ENCODE measurements around the gene TSHZ1. TPM values are rescaled to one million over a fixed set of nuclear protein-coding genes. Genes with fewer than 3 reads are reported as not detected.

Gene TSHZ1
- total RNA-seq, 1 experiment from 2014 or later = 5.7 TPM

- Histone ChIP-seq H3K27me3 (ENCODE audit: low read length) (peaks cover 4% of the 10 kb centered on the region; the same call in 1 of the 2 replicates), H3K4me1 (ENCODE audit: low read length) (peaks cover 14% of the 10 kb centered on the region), H3K79me2 (ENCODE audit: low read length) (no peaks in the 10 kb centered on the region), H3K27ac (ENCODE audit: low read length) (no peak overlapping the region), H3K4me2 (ENCODE audit: low read depth, low read length, poor library complexity, severe bottlenecking) (no peak overlapping the region), H3K9ac (ENCODE audit: low read length) (no peak overlapping the region), H4K20me1 (ENCODE audit: insufficient read depth, low read depth, low read length) (peaks cover 31% of the 10 kb centered on the region), H3K9me2 (replicated peaks; ENCODE audit: insufficient read depth, low read length) (no peaks in the 10 kb centered on the region), H3K36me3 (ENCODE audit: insufficient read depth, low read length) (no peaks in the 10 kb centered on the region), H3K4me3 (ENCODE audit: low read length) (no peak overlapping the region), H2AFZ (ENCODE audit: low read length) (no peak overlapping the region), H3K9me3 (ENCODE audit: low read length) (no peaks in the 10 kb centered on the region)
- no peak for DNase-seq
Measured at GRCh38 chr18:75203416-75204268, 7.0 kb upstream of the TSHZ1 start.

GRCh38 chr18:75204269-75204731 lies 6.3 kb upstream of the TSHZ1 start:
- Histone ChIP-seq H3K79me2 (ENCODE audit: low read length) (no peaks in the 10 kb centered on the region), H4K20me1 (ENCODE audit: insufficient read depth, low read depth, low read length) (peaks cover 31% of the 10 kb centered on the region)

GRCh38 chr18:75204732-75205513 lies 5.7 kb upstream of the TSHZ1 start:
- Histone ChIP-seq H3K4me3 (ENCODE audit: low read length) (no peak overlapping the region), H4K20me1 (ENCODE audit: insufficient read depth, low read depth, low read length) (peaks cover 27% of the 10 kb centered on the region), H2AFZ (ENCODE audit: low read length) (no peak overlapping the region)

More at GRCh38 chr18:75204269-75204731, 6.3 kb upstream of the TSHZ1 start:
- Histone ChIP-seq H3K27ac (ENCODE audit: low read length) (no peak overlapping the region), H3K27me3 (ENCODE audit: low read length) (peaks cover 4% of the 10 kb centered on the region; the same call in 1 of the 2 replicates), H2AFZ (ENCODE audit: low read length) (no peak overlapping the region), H3K4me3 (ENCODE audit: low read length) (no peak overlapping the region), H3K4me1 (ENCODE audit: low read length) (peaks cover 14% of the 10 kb centered on the region), H3K4me2 (ENCODE audit: low read depth, low read length, poor library complexity, severe bottlenecking) (no peak overlapping the region), H3K9me3 (ENCODE audit: low read length) (no peaks in the 10 kb centered on the region), H3K9ac (ENCODE audit: low read length) (no peak overlapping the region), H3K36me3 (ENCODE audit: insufficient read depth, low read length) (no peaks in the 10 kb centered on the region), H3K9me2 (replicated peaks; ENCODE audit: insufficient read depth, low read length) (no peaks in the 10 kb centered on the region)
- DNase-seq = no peak

GRCh38 chr18:75205514-75206132 lies 5.0 kb upstream of the TSHZ1 start:
- Histone ChIP-seq H3K27me3 (ENCODE audit: low read length) (peaks cover 4% of the 10 kb centered on the region; the same call in 1 of the 2 replicates), H4K20me1 (ENCODE audit: insufficient read depth, low read depth, low read length) (peaks cover 27% of the 10 kb centered on the region), H3K4me1 (ENCODE audit: low read length) (peaks cover 22% of the 10 kb centered on the region), H3K36me3 (ENCODE audit: insufficient read depth, low read length) (no peaks in the 10 kb centered on the region), H3K9me3 (ENCODE audit: low read length) (no peaks in the 10 kb centered on the region), H3K27ac (ENCODE audit: low read length) (no peak overlapping the region), H2AFZ (ENCODE audit: low read length) (no peak overlapping the region), H3K9ac (ENCODE audit: low read length) (no peak overlapping the region), H3K9me2 (replicated peaks; ENCODE audit: insufficient read depth, low read length) (no peaks in the 10 kb centered on the region), H3K4me3 (ENCODE audit: low read length) (no peak overlapping the region), H3K4me2 (ENCODE audit: low read depth, low read length, poor library complexity, severe bottlenecking) (no peak overlapping the region), H3K79me2 (ENCODE audit: low read length) (no peaks in the 10 kb centered on the region)
- DNase-seq = no peak

More at GRCh38 chr18:75204732-75205513, 5.7 kb upstream of the TSHZ1 start:
- no peaks in the 10 kb centered on the region for H3K79me2 ChIP-seq (ENCODE audit: low read length)
- H3K9me3 ChIP-seq (ENCODE audit: low read length) = no peaks in the 10 kb centered on the region
- H3K9ac ChIP-seq (ENCODE audit: low read length) = no peak overlapping the region
- H3K36me3 ChIP-seq (ENCODE audit: insufficient read depth, low read length) = no peaks in the 10 kb centered on the region
- no peak overlapping the region for H3K4me2 ChIP-seq (ENCODE audit: low read depth, low read length, poor library complexity, severe bottlenecking)
- H3K27ac ChIP-seq (ENCODE audit: low read length) = no peak overlapping the region
- no peaks in the 10 kb centered on the region for H3K9me2 ChIP-seq (replicated peaks; ENCODE audit: insufficient read depth, low read length)
- H3K4me1 ChIP-seq (ENCODE audit: low read length) = peaks cover 17% of the 10 kb centered on the region
- no peak for DNase-seq
- peaks cover 4% of the 10 kb centered on the region; the same call in 1 of the 2 replicates for H3K27me3 ChIP-seq (ENCODE audit: low read length)

DNA sequence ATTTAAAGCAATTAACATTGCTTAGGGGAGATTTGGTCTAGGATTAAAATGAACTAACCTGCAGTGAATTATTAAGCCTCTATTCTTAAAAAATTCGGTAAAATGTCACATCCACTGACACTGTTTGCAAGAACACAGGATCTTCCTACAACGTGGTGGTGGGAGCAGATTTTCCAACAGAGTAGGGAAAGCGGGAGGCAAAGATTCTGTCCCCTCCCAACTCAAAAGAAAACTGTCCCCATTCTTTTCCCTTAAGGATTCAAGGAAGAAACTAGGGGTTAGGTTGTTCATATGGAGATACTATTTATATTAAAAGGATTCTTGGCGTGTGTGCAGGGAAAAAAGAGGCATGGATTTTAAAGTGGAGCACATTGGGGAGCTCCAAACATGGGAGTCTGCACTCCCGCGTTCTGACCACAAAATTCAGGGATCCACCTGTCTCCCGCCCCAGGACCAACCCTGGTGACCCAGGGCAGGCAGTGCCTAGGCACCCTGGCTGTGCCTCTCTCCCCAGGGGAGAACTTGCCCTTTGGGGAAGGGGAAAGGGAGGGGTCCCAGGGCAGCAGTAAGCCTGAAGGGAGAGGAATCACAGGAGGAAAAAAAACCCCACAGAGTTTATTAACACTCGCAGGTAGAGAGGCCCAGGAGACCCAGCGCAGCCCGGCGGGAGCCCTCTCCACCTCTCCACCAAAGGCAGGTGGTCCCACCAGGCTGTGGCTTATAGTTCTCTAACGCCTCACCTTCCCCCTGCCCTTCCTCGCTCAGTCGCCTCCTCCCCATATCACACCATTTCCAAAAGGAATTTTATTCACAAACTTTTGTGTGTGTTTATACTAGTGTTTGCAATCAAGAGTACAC lies 3.9 kb upstream of the TSHZ1 start:
- H3K4me3 ChIP-seq (ENCODE audit: low read length) = no peak overlapping the region
- H3K9me3 ChIP-seq (ENCODE audit: low read length) = no peaks in the 10 kb centered on the region
- H3K4me1 ChIP-seq (ENCODE audit: low read length) = peaks cover 22% of the 10 kb centered on the region
- no peaks in the 10 kb centered on the region for H3K36me3 ChIP-seq (ENCODE audit: insufficient read depth, low read length)
- H3K9ac ChIP-seq (ENCODE audit: low read length) = no peak overlapping the region
- H3K4me2 ChIP-seq (ENCODE audit: low read depth, low read length, poor library complexity, severe bottlenecking) = no peak overlapping the region
- peaks cover 27% of the 10 kb centered on the region for H4K20me1 ChIP-seq (ENCODE audit: insufficient read depth, low read depth, low read length)
- H2AFZ ChIP-seq (ENCODE audit: low read length) = no peak overlapping the region
- no peak overlapping the region for H3K27ac ChIP-seq (ENCODE audit: low read length)
- no peak for DNase-seq
- H3K27me3 ChIP-seq (ENCODE audit: low read length) = peaks cover 4% of the 10 kb centered on the region; the same call in 1 of the 2 replicates
- no peaks in the 10 kb centered on the region for H3K79me2 ChIP-seq (ENCODE audit: low read length)
- no peaks in the 10 kb centered on the region for H3K9me2 ChIP-seq (replicated peaks; ENCODE audit: insufficient read depth, low read length)

- peak; percentile 51 for DNase-seq
- H3K27ac ChIP-seq (ENCODE audit: low read length) = no peak overlapping the region
Measured at GRCh38 chr18:75207310-75208154, 3.1 kb upstream of the TSHZ1 start.

More at GRCh38 chr18:75207310-75208154, 3.1 kb upstream of the TSHZ1 start:
- Histone ChIP-seq H3K4me2 (ENCODE audit: low read depth, low read length, poor library complexity, severe bottlenecking) (peak overlapping the region; percentile 91), H2AFZ (ENCODE audit: low read length) (no peak overlapping the region), H3K9me2 (replicated peaks; ENCODE audit: insufficient read depth, low read length) (no peaks in the 10 kb centered on the region), H4K20me1 (ENCODE audit: insufficient read depth, low read depth, low read length) (peaks cover 27% of the 10 kb centered on the region), H3K79me2 (ENCODE audit: low read length) (no peaks in the 10 kb centered on the region), H3K9me3 (ENCODE audit: low read length) (no peaks in the 10 kb centered on the region), H3K27me3 (ENCODE audit: low read length) (peaks cover 4% of the 10 kb centered on the region; the same call in 1 of the 2 replicates), H3K36me3 (ENCODE audit: insufficient read depth, low read length) (no peaks in the 10 kb centered on the region), H3K9ac (ENCODE audit: low read length) (peak overlapping the region; percentile 82), H3K4me3 (ENCODE audit: low read length) (peak overlapping the region; percentile 72), H3K4me1 (ENCODE audit: low read length) (peaks cover 29% of the 10 kb centered on the region)

Data from Karpas-422 (cell line).